Activated CD4-positive, alpha-beta T cell treated with anti-CD3 and anti-CD28 coated beads for 36 hours (primary cell): Measurements from ENCODE around the gene P2RY6. TPM values are rescaled to one million over a fixed set of nuclear protein-coding genes. Genes with fewer than 3 reads are reported as not detected.

Source experiments
- ATAC-seq: fragments of 200-7000 bp; cut with Tn5 transposase; one replicate; pipeline ENCODE4 v1.10.0; 2021; ENCODE audit warnings: mild to moderate bottlenecking, moderate library complexity
- CTCF ChIA-PET: fragments of 350-600 bp; sonication (Branson Sonifier 250); formaldehyde crosslinking; loops from one replicate; lab custom pipeline; 2021; ENCODE audit warnings: antibody characterized with exemption; lab: Charles Lee
- POLR2A ChIA-PET: fragments of 350-600 bp; sonication (Branson Sonifier 250); formaldehyde crosslinking; loops from one replicate; lab custom pipeline; 2021; ENCODE audit warnings: antibody characterized with exemption, inconsistent platforms; lab: Charles Lee
- DNase-seq: peaks from one replicate; pipeline ENCODE4 v3.0.0-alpha.2; 2020
- H3K27ac Mint-ChIP-seq: one replicate; pipeline ENCODE4 v1.8.0; 2021; ENCODE audit warnings: mixed read lengths
- H3K27me3 Mint-ChIP-seq: one replicate; pipeline ENCODE4 v1.8.0; 2021; ENCODE audit warnings: mixed read lengths
- H3K36me3 Mint-ChIP-seq: one replicate; pipeline ENCODE4 v1.8.0; 2021; ENCODE audit warnings: low read depth, mixed read lengths
- H3K4me1 Mint-ChIP-seq: one replicate; pipeline ENCODE4 v1.8.0; 2021; ENCODE audit warnings: mixed read lengths
- H3K4me3 Mint-ChIP-seq: one replicate; pipeline ENCODE4 v1.8.0; 2021; ENCODE audit warnings: mild to moderate bottlenecking, moderate library complexity, mixed read lengths
- H3K9me3 Mint-ChIP-seq: one replicate; pipeline ENCODE4 v1.8.0; 2021; ENCODE audit warnings: low read depth, mixed read lengths
- intact Hi-C, 2 experiments: fragments of 100-400 bp; cut with DNase I in 1 of 2; cut with micrococcal nuclease in 1 of 2; formaldehyde crosslinking; loops; one replicate each; pipeline versions ENCODE4 v1.14.2 to v1.15.1; 2022 to 2024; cut with DNase I, micrococcal nuclease
- total RNA-seq, 2 experiments: library from RNA; stranded (reverse); gene quantifications; one replicate each; pipeline ENCODE4 v1.2.3, GENCODE V29; 2021

Gene P2RY6
- total RNA-seq, 2 experiments from 2014 or later, result not detected

DNA sequence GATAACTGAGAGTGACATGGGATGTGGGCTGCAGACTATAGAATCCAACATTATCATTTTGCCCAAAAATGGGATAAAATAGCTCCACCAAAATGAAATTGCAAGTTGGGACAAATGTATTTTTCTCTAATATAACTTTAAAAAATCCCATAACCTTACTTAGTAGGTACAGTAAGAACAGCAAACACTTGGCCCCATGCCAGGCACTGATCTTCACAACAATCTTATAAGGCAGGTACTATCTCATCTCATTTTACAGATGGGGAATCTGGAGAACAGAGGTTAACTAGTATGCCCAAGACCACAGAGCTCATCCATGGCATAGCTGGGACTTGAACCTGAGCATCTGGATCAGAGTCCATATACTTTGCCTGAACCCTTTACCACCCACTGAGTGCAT, 22.5 kb downstream of the P2RY6 start:
- intact Hi-C loops, result loop anchor here (1.0 kb wide), 1 partner anchor 41 kb away; no protein-coding TSS in a partner anchor
- ATAC-seq, result no peak
- H3K9me3 Mint-ChIP-seq, result no peaks in the 10 kb centered on the region
- ChIA-PET POLR2A (no interaction called here), CTCF (interaction anchor here (0.6 to 4.2 kb wide), 15 partner anchors 8 to 112 kb away, joined by 3 to 20 read pairs (median 4); partner anchors contain the start of gene ARHGEF17)
- H3K4me1 Mint-ChIP-seq, result peaks cover 2% of the 10 kb centered on the region
- H3K36me3 Mint-ChIP-seq, result no peaks in the 10 kb centered on the region
- H3K27me3 Mint-ChIP-seq, result no peaks in the 10 kb centered on the region
- no peak for DNase-seq
- no peak overlapping the region for H3K27ac Mint-ChIP-seq
- H3K4me3 Mint-ChIP-seq, result no peak overlapping the region

- POLR2A ChIA-PET, result no interaction called here
These were observed 23.3 kb downstream of the P2RY6 start for GRCh38 chr11:73295241-73295995.

GRCh38 chr11:73295996-73296318, 23.8 kb downstream of the P2RY6 start:
- CTCF ChIA-PET, result interaction anchor here (2.1 to 4.2 kb wide), 2 partner anchors 11 to 41 kb away, joined by 12 to 20 read pairs; partner anchors contain the start of gene ARHGEF17
- H3K4me3 Mint-ChIP-seq, result no peak overlapping the region

More at GRCh38 chr11:73295241-73295995, 23.3 kb downstream of the P2RY6 start:
- H3K27ac Mint-ChIP-seq, result no peak overlapping the region
- intact Hi-C loops, result loop anchor here (1.0 kb wide), 1 partner anchor 40 kb away; no protein-coding TSS in a partner anchor
- ATAC-seq (peak; percentile 97), DNase-seq (peak; percentile 89)
- CTCF ChIA-PET, result interaction anchor here (0.6 to 4.2 kb wide), 15 partner anchors 9 to 471 kb away, joined by 3 to 20 read pairs (median 4); partner anchors contain the start of gene ARHGEF17
- no peaks in the 10 kb centered on the region for H3K36me3 Mint-ChIP-seq
- H3K4me3 Mint-ChIP-seq, result no peak overlapping the region
- peaks cover 2% of the 10 kb centered on the region for H3K4me1 Mint-ChIP-seq
- no peaks in the 10 kb centered on the region for H3K9me3 Mint-ChIP-seq
- peaks cover 1% of the 10 kb centered on the region for H3K27me3 Mint-ChIP-seq

GRCh38 chr11:73296501-73297230, 24.5 kb downstream of the P2RY6 start:
- DNase-seq (no peak), ATAC-seq (no peak)
- no peaks in the 10 kb centered on the region for H3K36me3 Mint-ChIP-seq
- intact Hi-C loops, result no loop called here
- H3K4me3 Mint-ChIP-seq, result no peak overlapping the region
- peaks cover 2% of the 10 kb centered on the region for H3K4me1 Mint-ChIP-seq
- ChIA-PET POLR2A (no interaction called here), CTCF (interaction anchor here (1.3 to 4.2 kb wide), 3 partner anchors 9 to 34 kb away, joined by 3 to 20 read pairs (median 14); partner anchors contain the start of gene ARHGEF17)
- H3K27ac Mint-ChIP-seq, result no peak overlapping the region
- peaks cover 4% of the 10 kb centered on the region for H3K27me3 Mint-ChIP-seq
- H3K9me3 Mint-ChIP-seq, result no peaks in the 10 kb centered on the region

More at GRCh38 chr11:73295996-73296318, 23.8 kb downstream of the P2RY6 start:
- Mint-ChIP-seq H3K9me3 (no peaks in the 10 kb centered on the region), H3K4me1 (peaks cover 2% of the 10 kb centered on the region), H3K27ac (no peak overlapping the region), H3K36me3 (no peaks in the 10 kb centered on the region), H3K27me3 (peaks cover 4% of the 10 kb centered on the region)
- POLR2A ChIA-PET, result no interaction called here
- intact Hi-C loops, result loop anchor here (1.0 kb wide), 1 partner anchor 39 kb away; no protein-coding TSS in a partner anchor
- DNase-seq, result no peak
- no peak for ATAC-seq

- ATAC-seq, result no peak
- Mint-ChIP-seq H3K27me3 (peaks cover 4% of the 10 kb centered on the region), H3K9me3 (no peaks in the 10 kb centered on the region), H3K36me3 (no peaks in the 10 kb centered on the region), H3K4me1 (peaks cover 2% of the 10 kb centered on the region), H3K27ac (no peak overlapping the region), H3K4me3 (no peak overlapping the region)
- POLR2A ChIA-PET, result no interaction called here
- intact Hi-C loops, result no loop called here
- CTCF ChIA-PET, result interaction anchor here (1.1 to 4.2 kb wide), 6 partner anchors 9 to 114 kb away, joined by 3 to 20 read pairs (median 8); partner anchors contain the start of gene ARHGEF17
- no peak for DNase-seq
These were observed 25.1 kb downstream of the P2RY6 start for GRCh38 chr11:73297231-73297590.

- ChIA-PET CTCF (interaction anchor here (0.6 to 4.2 kb wide), 8 partner anchors 10 to 113 kb away, joined by 3 to 20 read pairs (median 4); partner anchors contain the start of gene ARHGEF17), POLR2A (no interaction called here)
- Mint-ChIP-seq H3K4me1 (peaks cover 2% of the 10 kb centered on the region), H3K36me3 (no peaks in the 10 kb centered on the region), H3K27ac (no peak overlapping the region), H3K9me3 (no peaks in the 10 kb centered on the region), H3K4me3 (no peak overlapping the region), H3K27me3 (peaks cover 4% of the 10 kb centered on the region)
- intact Hi-C loops, result no loop called here
- ATAC-seq (no peak), DNase-seq (no peak)
These were observed 25.6 kb downstream of the P2RY6 start for GRCh38 chr11:73297702-73298101.

DNA sequence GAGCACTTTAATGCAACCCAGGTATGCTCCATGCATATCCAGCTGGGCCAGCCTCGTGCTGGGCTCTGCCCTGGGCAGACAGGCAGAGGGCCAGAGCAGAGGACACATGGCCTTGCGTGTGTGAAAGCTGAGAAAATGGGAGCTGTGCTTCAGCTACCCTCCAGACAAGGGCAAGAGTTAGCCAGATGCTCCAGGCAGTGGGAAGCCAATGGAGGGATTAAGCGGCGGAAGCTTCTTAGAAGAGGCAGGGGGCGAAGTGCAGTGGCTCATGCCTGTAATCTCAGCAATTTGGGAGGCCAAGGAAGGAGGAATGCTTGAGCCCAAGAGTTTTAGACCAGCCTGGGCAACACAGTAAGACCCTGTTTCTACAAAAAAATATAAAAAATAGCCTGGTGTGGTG, 26.1 kb downstream of the P2RY6 start:
- DNase-seq, result no peak
- peaks cover 4% of the 10 kb centered on the region for H3K27me3 Mint-ChIP-seq
- no peak for ATAC-seq
- no peaks in the 10 kb centered on the region for H3K9me3 Mint-ChIP-seq
- CTCF ChIA-PET, result interaction anchor here (0.6 to 1.8 kb wide), 10 partner anchors 9 to 112 kb away, joined by 3 to 14 read pairs (median 4); no protein-coding TSS in a partner anchor
- POLR2A ChIA-PET, result no interaction called here
- no peak overlapping the region for H3K4me3 Mint-ChIP-seq
- no peaks in the 10 kb centered on the region for H3K36me3 Mint-ChIP-seq
- H3K27ac Mint-ChIP-seq, result no peak overlapping the region
- peaks cover 2% of the 10 kb centered on the region for H3K4me1 Mint-ChIP-seq
- intact Hi-C loops, result no loop called here

GRCh38 chr11:73299751-73300150, 27.6 kb downstream of the P2RY6 start:
- peaks cover 2% of the 10 kb centered on the region for H3K4me1 Mint-ChIP-seq
- DNase-seq, result no peak
- ATAC-seq, result no peak
- no peak overlapping the region for H3K27ac Mint-ChIP-seq
- ChIA-PET CTCF (interaction anchor here (0.8 to 1.4 kb wide), 4 partner anchors 10 to 114 kb away, joined by 3 to 5 read pairs (median 4); no protein-coding TSS in a partner anchor), POLR2A (interaction anchor here (0.5 kb wide), 1 partner anchor 11 kb away, joined by 4 read pairs; no protein-coding TSS in a partner anchor)
- peaks cover 8% of the 10 kb centered on the region for H3K27me3 Mint-ChIP-seq
- no peaks in the 10 kb centered on the region for H3K36me3 Mint-ChIP-seq
- intact Hi-C loops, result no loop called here
- no peak overlapping the region for H3K4me3 Mint-ChIP-seq
- H3K9me3 Mint-ChIP-seq, result no peaks in the 10 kb centered on the region

- H3K27ac Mint-ChIP-seq, result no peak overlapping the region
- H3K27me3 Mint-ChIP-seq, result peaks cover 20% of the 10 kb centered on the region
- no peaks in the 10 kb centered on the region for H3K9me3 Mint-ChIP-seq
- ATAC-seq (no peak), DNase-seq (no peak)
- peaks cover 5% of the 10 kb centered on the region for H3K4me1 Mint-ChIP-seq
- no peak overlapping the region for H3K4me3 Mint-ChIP-seq
- ChIA-PET CTCF (interaction anchor here (0.5 to 6.8 kb wide), 18 partner anchors 8 to 610 kb away, joined by 3 to 91 read pairs (median 4); no protein-coding TSS in a partner anchor), POLR2A (no interaction called here)
- H3K36me3 Mint-ChIP-seq, result no peaks in the 10 kb centered on the region
- intact Hi-C loops, result no loop called here
These were observed 34.1 kb downstream of the P2RY6 start for GRCh38 chr11:73306069-73306841.

GRCh38 chr11:73306977-73307322, 34.8 kb downstream of the P2RY6 start:
- H3K4me3 Mint-ChIP-seq, result peak overlapping the region; percentile 80
- no peaks in the 10 kb centered on the region for H3K36me3 Mint-ChIP-seq
- DNase-seq (no peak), ATAC-seq (no peak)
- H3K4me1 Mint-ChIP-seq, result peaks cover 5% of the 10 kb centered on the region
- no peaks in the 10 kb centered on the region for H3K9me3 Mint-ChIP-seq
- ChIA-PET CTCF (interaction anchor here (0.6 to 6.8 kb wide), 21 partner anchors 8 to 610 kb away, joined by 3 to 91 read pairs (median 4); no protein-coding TSS in a partner anchor), POLR2A (interaction anchor here (0.6 kb wide), 1 partner anchor 182 kb away, joined by 3 read pairs; no protein-coding TSS in a partner anchor)
- no peak overlapping the region for H3K27ac Mint-ChIP-seq
- H3K27me3 Mint-ChIP-seq, result peaks cover 20% of the 10 kb centered on the region
- intact Hi-C loops, result loop anchor here (1.0 kb wide), 5 partner anchors 28 to 569 kb away; partner anchors contain the start of genes COA4 (in 1 of the 2), PAAF1 (in 1 of the 2) and RELT (in 1 of the 2)
